GM13977 (cell line): ENCODE data around the gene SRRM3.

Source experiments
- DNase-seq: peaks from one replicate; pipeline ENCODE4 v3.0.0; 2012; ENCODE audit warnings: low spot score
- CTCF ChIP-seq: IDR thresholded peaks from 2 replicates; pipeline ENCODE4 v1.5.1; 2012; ENCODE audit warnings: mild to moderate bottlenecking, control low read depth; ENCODE audit not compliant: insufficient read depth; ENCODE audit errors: extremely low read depth, missing control alignments
- in situ Hi-C: fragments of 300-500 bp; cut with MboI; formaldehyde crosslinking; loops from one replicate; pipeline ENCODE4 v1.12.0; 2022; ENCODE audit warnings: low sequenced_read_pairs, low pct_unique_long_range_greater_than_20kb, mixed read lengths, inconsistent platforms; ENCODE audit not compliant: unreplicated experiment

Gene SRRM3

GRCh38 chr7:76336094-76336493 lies 134.4 kb downstream of the SRRM3 start:
- no peak for TF ChIP-seq CTCF
- in situ Hi-C loops = no loop called here
- DNase-seq = no peak
